H9 (cell line): ENCODE results near the gene ARNT2. TPM values are rescaled to one million over a fixed set of nuclear protein-coding genes. Genes with fewer than 3 reads are reported as not detected.

Experiments
- DNase-seq: peaks from one replicate; pipeline ENCODE4 v3.0.0-alpha.2; 2017
- H2AFZ ChIP-seq: one replicate; pipeline ENCODE4 v1.6.1; 2013; ENCODE audit warnings: mild to moderate bottlenecking, low read length, control low read depth, moderate library complexity
- H2AK5ac ChIP-seq: 2 replicates; pipeline ENCODE4 v1.6.1; 2013; ENCODE audit warnings: low read length, control low read depth, mixed read lengths; ENCODE audit not compliant: insufficient read length
- H2BK120ac ChIP-seq: one replicate; pipeline ENCODE4 v1.6.1; 2013; ENCODE audit warnings: low read depth, mild to moderate bottlenecking, low read length, control low read depth, inconsistent platforms; ENCODE audit not compliant: poor library complexity, severe bottlenecking
- H2BK12ac ChIP-seq: 2 replicates; pipeline ENCODE4 v1.6.1; 2013; ENCODE audit warnings: low read length, control low read depth, mixed read lengths, low read depth; ENCODE audit not compliant: insufficient read length
- H2BK15ac ChIP-seq: 2 replicates; pipeline ENCODE4 v1.6.1; 2013; ENCODE audit warnings: low read depth, low read length, control low read depth
- H2BK20ac ChIP-seq: one replicate; pipeline ENCODE4 v1.6.1; 2013; ENCODE audit warnings: low read depth, mild to moderate bottlenecking, low read length, control low read depth, inconsistent platforms; ENCODE audit not compliant: poor library complexity, severe bottlenecking
- H2BK5ac ChIP-seq: 2 replicates; pipeline ENCODE4 v1.6.1; 2013; ENCODE audit warnings: low read length, control low read depth, mixed read lengths; ENCODE audit not compliant: insufficient read length
- H3K14ac ChIP-seq: 2 replicates; pipeline ENCODE4 v1.6.1; 2013; ENCODE audit warnings: low read length, control low read depth; ENCODE audit not compliant: insufficient read depth
- H3K18ac ChIP-seq: 2 replicates; pipeline ENCODE4 v1.6.1; 2013; ENCODE audit warnings: low read depth, mild to moderate bottlenecking, mixed read lengths, low read length, control low read depth; ENCODE audit not compliant: insufficient read length
- H3K23ac ChIP-seq: 2 replicates; pipeline ENCODE4 v1.6.1; 2013; ENCODE audit warnings: low read length, control low read depth, mixed read lengths, low read depth; ENCODE audit not compliant: insufficient read length
- H3K23me2 ChIP-seq: 2 replicates; pipeline ENCODE4 v1.6.1; 2013; ENCODE audit warnings: low read depth, mild to moderate bottlenecking, mixed read lengths, low read length, control low read depth; ENCODE audit not compliant: insufficient read length, poor library complexity, severe bottlenecking
- H3K27ac ChIP-seq: 2 replicates; pipeline ENCODE4 v1.5.1; 2013; ENCODE audit warnings: low read length, control low read depth, mixed read lengths, low read depth; ENCODE audit not compliant: insufficient read length
- H3K27me3 ChIP-seq: 2 replicates; pipeline ENCODE4 v1.6.1; 2013; ENCODE audit warnings: low read length, control low read depth, inconsistent platforms; ENCODE audit not compliant: insufficient read depth
- H3K4ac ChIP-seq: 2 replicates; pipeline ENCODE4 v1.6.1; 2013; ENCODE audit warnings: low read depth, mild to moderate bottlenecking, control low read depth, inconsistent platforms, low read length, moderate library complexity
- H3K4me1 ChIP-seq: 2 replicates; pipeline ENCODE4 v1.6.1; 2013; ENCODE audit warnings: low read length, control low read depth, inconsistent platforms; ENCODE audit not compliant: insufficient read depth
- H3K4me2 ChIP-seq: 2 replicates; pipeline ENCODE4 v1.6.1; 2013; ENCODE audit warnings: low read length, control low read depth, mixed read lengths; ENCODE audit not compliant: insufficient read length, insufficient read depth
- H3K56ac ChIP-seq: 2 replicates; pipeline ENCODE4 v1.6.1; 2013; ENCODE audit warnings: low read depth, mild to moderate bottlenecking, mixed read lengths, low read length, control low read depth; ENCODE audit not compliant: insufficient read length
- H3K79me1 ChIP-seq: 2 replicates; pipeline ENCODE4 v1.6.1; 2013; ENCODE audit warnings: low read depth, mild to moderate bottlenecking, moderate library complexity, low read length, control low read depth, inconsistent platforms; ENCODE audit not compliant: insufficient read depth, poor library complexity, severe bottlenecking
- H3K79me2 ChIP-seq: 2 replicates; pipeline ENCODE4 v1.6.1; 2013; ENCODE audit warnings: low read length, control low read depth, inconsistent platforms; ENCODE audit not compliant: insufficient read depth
- H3K9ac ChIP-seq: 2 replicates; pipeline ENCODE4 v1.6.1; 2013; ENCODE audit warnings: low read length, control low read depth, mixed read lengths; ENCODE audit not compliant: insufficient read length; ENCODE audit errors: extremely low read depth
- H3K9me3 ChIP-seq: one replicate; pipeline ENCODE4 v1.6.1; 2013; ENCODE audit warnings: low read depth, low read length, inconsistent platforms; ENCODE audit not compliant: control insufficient read depth
- H3T11ph ChIP-seq: one replicate; pipeline ENCODE4 v1.6.1; 2013; ENCODE audit warnings: mild to moderate bottlenecking, low read length, control low read depth, inconsistent platforms
- H4K20me1 ChIP-seq: one replicate; pipeline ENCODE4 v1.6.1; 2013; ENCODE audit not compliant: control insufficient read depth, insufficient read length, insufficient read depth
- H4K5ac ChIP-seq: 2 replicates; pipeline ENCODE4 v1.6.1; 2013; ENCODE audit warnings: low read depth, mild to moderate bottlenecking, mixed read lengths, low read length, control low read depth; ENCODE audit not compliant: insufficient read length
- H4K8ac ChIP-seq: replicated peaks from 2 replicates; pipeline ENCODE4 v1.6.1; 2013; ENCODE audit warnings: low read length, control low read depth, mixed read lengths, low read depth; ENCODE audit not compliant: insufficient read length
- H4K91ac ChIP-seq: 2 replicates; pipeline ENCODE4 v1.6.1; 2013; ENCODE audit warnings: low read depth, mild to moderate bottlenecking, moderate library complexity, mixed read lengths, low read length, control low read depth; ENCODE audit not compliant: insufficient read length
- H3K27ac Mint-ChIP-seq, 3 experiments: 2 replicates in 2 of 3; 3 replicates in 1 of 3; pipeline ENCODE4 v1.8.0; 2020 to 2021; ENCODE audit warnings: mixed read lengths in 3 of 3, mild to moderate bottlenecking in 1 of 3, moderate library complexity in 1 of 3
- H3K27me3 Mint-ChIP-seq: 2 replicates; pipeline ENCODE4 v1.8.0; 2021; ENCODE audit warnings: low read depth, mild to moderate bottlenecking, moderate library complexity, mixed read lengths
- H3K36me3 Mint-ChIP-seq, 3 experiments: 2 replicates in 2 of 3; 3 replicates in 1 of 3; pipeline ENCODE4 v1.8.0; 2020 to 2021; ENCODE audit warnings: low read depth in 3 of 3, mixed read lengths in 3 of 3; ENCODE audit not compliant: insufficient read depth in 1 of 3
- H3K4me1 Mint-ChIP-seq, 2 experiments: 2 replicates each; pipeline ENCODE4 v1.8.0; 2020; ENCODE audit warnings: mixed read lengths in 2 of 2
- H3K4me3 Mint-ChIP-seq, 2 experiments: 2 replicates in 1 of 2; 3 replicates in 1 of 2; pipeline ENCODE4 v1.8.0; 2020 to 2021; ENCODE audit warnings: mild to moderate bottlenecking in 2 of 2, mixed read lengths in 2 of 2, moderate library complexity in 1 of 2
- H3K9me3 Mint-ChIP-seq, 2 experiments: 2 replicates in 1 of 2; 3 replicates in 1 of 2; pipeline ENCODE4 v1.8.0; 2020; ENCODE audit warnings: mild to moderate bottlenecking in 2 of 2, mixed read lengths in 2 of 2, moderate library complexity in 1 of 2
- WGBS: extraction: QIAGEN DNeasy Blood & Tissue Kit; methylation state at CpG from one replicate; pipeline ENCODE4 v1.1.7; 2013; ENCODE audit warnings: missing lambda C conversion rate, low lambda C conversion rate, mixed read lengths; ENCODE audit not compliant: insufficient read length; ENCODE audit errors: extremely low coverage; 5-methylcytosine and 5-hydroxymethylcytosine counted together
- total RNA-seq: library from RNA; stranded (reverse); gene quantifications from 2 replicates; pipeline ENCODE4 v1.2.1, GENCODE V29; 2021
- TF ChIP-seq, protein P1 (sequence below): fragments of 200-600 bp; sonication (generic); conservative IDR thresholded peaks from 3 replicates; pipeline ENCODE4 v1.8.0; 2021; ENCODE audit warnings: antibody characterized with exemption, mild to moderate bottlenecking

Gene ARNT2
- total RNA-seq, 1 experiment from 2014 or later: 10.5 TPM

DNA sequence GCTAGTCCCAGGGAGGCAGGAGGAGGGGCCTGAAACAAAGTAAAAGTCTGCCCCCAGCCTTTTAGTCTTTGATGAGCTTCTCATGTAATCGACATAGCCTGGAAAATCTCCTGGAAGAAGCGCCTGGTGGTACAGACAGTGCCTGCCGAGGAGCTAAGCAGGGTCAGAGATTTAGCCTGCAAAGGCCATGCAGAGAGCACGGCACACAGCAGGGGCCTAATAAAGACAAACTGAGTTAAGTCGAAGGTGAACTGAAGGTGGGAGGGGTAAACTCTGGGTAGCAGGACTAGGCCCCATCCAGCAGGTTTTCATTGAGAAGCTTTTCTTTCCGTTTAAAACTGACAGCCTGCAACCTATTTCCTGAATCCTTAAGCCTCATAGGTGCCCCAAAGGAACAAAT is 175.4 kb downstream of the ARNT2 start:
- Histone ChIP-seq H4K8ac (no peak overlapping the region), H3K56ac (no peak overlapping the region), H3K9me3 (no peaks in the 10 kb centered on the region), H4K20me1 (peaks cover 3% of the 10 kb centered on the region), H3K18ac (no peak overlapping the region), H2BK5ac (no peak overlapping the region), H3K23me2 (peaks cover 3% of the 10 kb centered on the region), H4K91ac (no peak overlapping the region), H3K27me3 (no peaks in the 10 kb centered on the region), H2AK5ac (no peak overlapping the region), H3K4me2 (no peak overlapping the region), H2BK120ac (no peak overlapping the region), H3K27ac (no peak overlapping the region), H3K23ac (no peak overlapping the region), H4K5ac (no peak overlapping the region), H3K4ac (no peak overlapping the region), H2BK12ac (no peak overlapping the region), H3K9ac (no peak overlapping the region), H3K14ac (no peak overlapping the region), H3K4me1 (no peaks in the 10 kb centered on the region), H2AFZ (no peak overlapping the region), H2BK15ac (no peak overlapping the region), H3K79me2 (no peaks in the 10 kb centered on the region), H3K79me1 (no peaks in the 10 kb centered on the region), H3T11ph (no peak overlapping the region), H2BK20ac (no peak overlapping the region)
- Mint-ChIP-seq H3K9me3 (no peaks in the 10 kb centered on the region), H3K27me3 (no peaks in the 10 kb centered on the region; the same call in 1 of the 2 replicates), H3K4me1 (peaks cover 4 to 5% of the 10 kb centered on the region in 2 experiments), H3K4me3 (no peak overlapping the region), H3K27ac (peak overlapping the region in 1 of 3 experiments; percentile 44; a peak in 3 of 7 replicates), H3K36me3 (peaks cover 0 to 14% (median 0%) of the 10 kb centered on the region in 3 experiments; a peak in 4 of 7 replicates)
- TF ChIP-seq, protein P1, sequence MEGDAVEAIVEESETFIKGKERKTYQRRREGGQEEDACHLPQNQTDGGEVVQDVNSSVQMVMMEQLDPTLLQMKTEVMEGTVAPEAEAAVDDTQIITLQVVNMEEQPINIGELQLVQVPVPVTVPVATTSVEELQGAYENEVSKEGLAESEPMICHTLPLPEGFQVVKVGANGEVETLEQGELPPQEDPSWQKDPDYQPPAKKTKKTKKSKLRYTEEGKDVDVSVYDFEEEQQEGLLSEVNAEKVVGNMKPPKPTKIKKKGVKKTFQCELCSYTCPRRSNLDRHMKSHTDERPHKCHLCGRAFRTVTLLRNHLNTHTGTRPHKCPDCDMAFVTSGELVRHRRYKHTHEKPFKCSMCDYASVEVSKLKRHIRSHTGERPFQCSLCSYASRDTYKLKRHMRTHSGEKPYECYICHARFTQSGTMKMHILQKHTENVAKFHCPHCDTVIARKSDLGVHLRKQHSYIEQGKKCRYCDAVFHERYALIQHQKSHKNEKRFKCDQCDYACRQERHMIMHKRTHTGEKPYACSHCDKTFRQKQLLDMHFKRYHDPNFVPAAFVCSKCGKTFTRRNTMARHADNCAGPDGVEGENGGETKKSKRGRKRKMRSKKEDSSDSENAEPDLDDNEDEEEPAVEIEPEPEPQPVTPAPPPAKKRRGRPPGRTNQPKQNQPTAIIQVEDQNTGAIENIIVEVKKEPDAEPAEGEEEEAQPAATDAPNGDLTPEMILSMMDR: no peak
- no CpG with 5 or more reads among the region's 6 CpGs for WGBS
- peak; percentile 20 for DNase-seq
